Measurements from ENCODE around the gene SRPK2.

SRPK2 gene

DNA sequence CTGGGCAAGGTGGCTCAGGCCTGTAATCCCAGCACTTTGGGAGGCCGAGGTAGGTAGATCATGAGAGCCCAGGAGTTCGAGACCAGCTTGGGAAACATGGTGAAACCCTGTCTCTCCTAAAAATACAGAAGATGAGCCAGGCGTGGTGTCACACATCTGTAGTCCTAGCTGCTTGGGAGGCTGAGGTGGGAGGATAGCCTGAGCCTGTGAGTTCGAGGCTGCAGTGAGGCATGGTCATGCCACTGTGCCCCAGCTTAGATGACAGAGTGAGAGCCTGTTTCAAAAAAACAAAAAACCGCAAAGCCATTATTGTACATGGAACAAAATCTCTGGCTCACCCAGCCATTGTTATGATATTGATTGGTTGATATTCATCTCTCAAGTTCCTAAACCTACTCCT, 321.0 kb downstream of the SRPK2 start:
- no peak for DNase-seq

Data from NCI-H2081 (cell line).